ENCODE results near the gene AP2B1.
"Not testable (repeated sequence)": the region's sequence is repeated elsewhere in the genome, so short reads cannot be mapped to it uniquely, and the experiment has no call there.

AP2B1 gene

GRCh38 chr17:35700150-35700549 lies 113.0 kb downstream of the AP2B1 start:
- H3K4me3 ChIP-seq (replicated peaks; ENCODE audit: low read depth, low read length), result no peak overlapping the region
- no peak for DNase-seq (ENCODE audit: extremely low read depth, low read depth)
- no peak for TF ChIP-seq CTCF (IDR thresholded peaks at IDR 0.05; ENCODE audit: low read depth, low read length, missing control alignments)

- DNase-seq (ENCODE audit: extremely low read depth, low read depth), result no peak
- no peak for TF ChIP-seq CTCF (IDR thresholded peaks at IDR 0.05; ENCODE audit: low read depth, low read length, missing control alignments)
- no peak overlapping the region for H3K4me3 ChIP-seq (replicated peaks; ENCODE audit: low read depth, low read length)
Measured at GRCh38 chr17:35701491-35701890, 114.4 kb downstream of the AP2B1 start.

- not testable (repeated sequence) for DNase-seq (ENCODE audit: extremely low read depth, low read depth); H3K4me3 ChIP-seq (replicated peaks; ENCODE audit: low read depth, low read length)
Measured at GRCh38 chr17:35703308-35703707, 116.2 kb downstream of the AP2B1 start.

GRCh38 chr17:35705230-35705629 lies 118.1 kb downstream of the AP2B1 start:
- no peak for DNase-seq (ENCODE audit: extremely low read depth, low read depth)
- H3K4me3 ChIP-seq (replicated peaks; ENCODE audit: low read depth, low read length), result no peak overlapping the region
- TF ChIP-seq CTCF (IDR thresholded peaks at IDR 0.05; ENCODE audit: low read depth, low read length, missing control alignments), result no peak

- DNase-seq (ENCODE audit: extremely low read depth, low read depth), result no peak
- H3K4me3 ChIP-seq (replicated peaks; ENCODE audit: low read depth, low read length), result no peak overlapping the region
- TF ChIP-seq CTCF (IDR thresholded peaks at IDR 0.05; ENCODE audit: low read depth, low read length, missing control alignments), result no peak
Measured at GRCh38 chr17:35705705-35706104, 118.6 kb downstream of the AP2B1 start.

GRCh38 chr17:35708149-35708548 lies 121.0 kb downstream of the AP2B1 start:
- no peak for DNase-seq (ENCODE audit: extremely low read depth, low read depth)
- no peak for TF ChIP-seq CTCF (IDR thresholded peaks at IDR 0.05; ENCODE audit: low read depth, low read length, missing control alignments)
- H3K4me3 ChIP-seq (replicated peaks; ENCODE audit: low read depth, low read length), result no peak overlapping the region

- no peak for TF ChIP-seq CTCF (IDR thresholded peaks at IDR 0.05; ENCODE audit: low read depth, low read length, missing control alignments)
- no peak overlapping the region for H3K4me3 ChIP-seq (replicated peaks; ENCODE audit: low read depth, low read length)
Measured at GRCh38 chr17:35708951-35709350, 121.8 kb downstream of the AP2B1 start.

More at GRCh38 chr17:35708951-35709350, 121.8 kb downstream of the AP2B1 start:
- DNase-seq (ENCODE audit: extremely low read depth, low read depth), result no peak

Measured in HFF-Myc (cell line).